ENCODE results near the gene GUCY2F. TPM values are rescaled to one million over a fixed set of nuclear protein-coding genes. Genes with fewer than 3 reads are reported as not detected.

Gene GUCY2F
- polyA plus RNA-seq, 1 donor (not counting 4 experiments of a cell fraction or from before 2014, with no cell fraction given): not detected

- no peak for FAIRE-seq
- no peaks in the 10 kb centered on the region for H3K27me3 ChIP-seq (ENCODE audit: control insufficient read depth, extremely low read depth, insufficient read depth, low read length)
- no peak overlapping the region for H3K27ac ChIP-seq (ENCODE audit: control insufficient read depth, insufficient read depth, low read length)
- no peak overlapping the region for H3K4me2 ChIP-seq (ENCODE audit: control insufficient read depth, extremely low read depth, insufficient read depth, low read depth, low read length)
- no peaks in the 10 kb centered on the region for H3K9me3 ChIP-seq (ENCODE audit: control insufficient read depth, low read depth, low read length)
- dilution Hi-C loops (cut with MboI; ENCODE audit: extremely low pct_ligation_motif_present, low sequenced_read_pairs): no loop called here
- H3K79me2 ChIP-seq (ENCODE audit: control insufficient read depth, insufficient read depth, low read length): no peaks in the 10 kb centered on the region
- H3K4me3 ChIP-seq (ENCODE audit: control insufficient read depth in 2 of 3, extremely low read depth in 1 of 3, insufficient read depth in 2 of 3, low read depth in 1 of 3, low read length in 3 of 3): no peak overlapping the region
- no peak overlapping the region for H3K9ac ChIP-seq (ENCODE audit: control insufficient read depth, extremely low read depth, insufficient read depth, low read length)
- H3K36me3 ChIP-seq (ENCODE audit: control insufficient read depth in 2 of 2, extremely low read depth in 1 of 2, insufficient read depth in 2 of 2, low read length in 2 of 2): no peaks in the 10 kb centered on the region
- no peaks in the 10 kb centered on the region for H4K20me1 ChIP-seq (ENCODE audit: control insufficient read depth, extremely low read depth, insufficient read depth, low read length)
- no peaks in the 10 kb centered on the region for H3K9me1 ChIP-seq (ENCODE audit: control insufficient read depth, extremely low read depth, insufficient read depth, low read length)
- TF ChIP-seq CTCF (optimal IDR thresholded peaks at IDR 0.05 in 1 of 3, IDR thresholded peaks at IDR 0.05 in 1 of 3, conservative IDR thresholded peaks at IDR 0.05 in 1 of 3; ENCODE audit: extremely low read depth in 1 of 3, insufficient read depth in 2 of 3, low read length in 3 of 3) (no peak), EZH2 (IDR thresholded peaks at IDR 0.05; ENCODE audit: low read length) (no peak)
- no peak for DNase-seq (ENCODE audit: low read depth, low spot score)
- no peak overlapping the region for H2AFZ ChIP-seq (ENCODE audit: control insufficient read depth, low read length)
- peaks cover 10% of the 10 kb centered on the region for H3K4me1 ChIP-seq (ENCODE audit: control insufficient read depth, extremely low read depth, insufficient read depth, low read length)
Observed at GRCh38 chrX:109344678-109345077, 137.2 kb downstream of the GUCY2F start.

- Histone ChIP-seq H3K27ac (ENCODE audit: control insufficient read depth, insufficient read depth, low read length) (no peak overlapping the region), H3K9ac (ENCODE audit: control insufficient read depth, extremely low read depth, insufficient read depth, low read length) (no peak overlapping the region), H3K27me3 (ENCODE audit: control insufficient read depth, extremely low read depth, insufficient read depth, low read length) (no peaks in the 10 kb centered on the region), H3K9me3 (ENCODE audit: control insufficient read depth, low read depth, low read length) (no peaks in the 10 kb centered on the region), H3K36me3 (ENCODE audit: control insufficient read depth in 2 of 2, extremely low read depth in 1 of 2, insufficient read depth in 2 of 2, low read length in 2 of 2) (no peaks in the 10 kb centered on the region), H3K79me2 (ENCODE audit: control insufficient read depth, insufficient read depth, low read length) (no peaks in the 10 kb centered on the region), H3K4me1 (ENCODE audit: control insufficient read depth, extremely low read depth, insufficient read depth, low read length) (peaks cover 10% of the 10 kb centered on the region), H3K9me1 (ENCODE audit: control insufficient read depth, extremely low read depth, insufficient read depth, low read length) (no peaks in the 10 kb centered on the region), H2AFZ (ENCODE audit: control insufficient read depth, low read length) (no peak overlapping the region), H4K20me1 (ENCODE audit: control insufficient read depth, extremely low read depth, insufficient read depth, low read length) (no peaks in the 10 kb centered on the region), H3K4me3 (ENCODE audit: control insufficient read depth in 2 of 3, extremely low read depth in 1 of 3, insufficient read depth in 2 of 3, low read depth in 1 of 3, low read length in 3 of 3) (no peak overlapping the region), H3K4me2 (ENCODE audit: control insufficient read depth, extremely low read depth, insufficient read depth, low read depth, low read length) (no peak overlapping the region)
- dilution Hi-C loops (cut with MboI; ENCODE audit: extremely low pct_ligation_motif_present, low sequenced_read_pairs): no loop called here
- no peak for TF ChIP-seq CTCF (optimal IDR thresholded peaks at IDR 0.05 in 1 of 3, IDR thresholded peaks at IDR 0.05 in 1 of 3, conservative IDR thresholded peaks at IDR 0.05 in 1 of 3; ENCODE audit: extremely low read depth in 1 of 3, insufficient read depth in 2 of 3, low read length in 3 of 3)
- no peak for FAIRE-seq
- no peak for DNase-seq (ENCODE audit: low read depth, low spot score)
Observed at GRCh38 chrX:109344101-109344500, 137.8 kb downstream of the GUCY2F start.

Data from keratinocyte (primary cell).